SK-N-SH (cell line): ENCODE results near the gene PFKFB3. TPM values are rescaled to one million over a fixed set of nuclear protein-coding genes. Genes with fewer than 3 reads are reported as not detected.
A peak's percentile ranks its signal among the peaks of the same experiment; 100 is the strongest.

Source experiments
- CTCF ChIA-PET: fragments of 300-600, 350-600 bp; formaldehyde crosslinking; extraction: SDS; loops from one replicate; lab custom pipeline; 2021; lab: Yijun Ruan, JAX
- POLR2A ChIA-PET: fragments of 350-600 bp; sonication (Branson Sonifier 250); formaldehyde crosslinking; extraction: SDS; loops from one replicate; lab custom pipeline; 2020; ENCODE audit warnings: antibody characterized with exemption, inconsistent platforms; lab: Yijun Ruan, JAX
- DNase-seq: peaks from one replicate; pipeline ENCODE4 v3.0.0; 2012
- H2AFZ ChIP-seq: fragments of 200-600 bp; sonication (generic); 2 replicates; pipeline ENCODE4 v1.8.1; 2016; ENCODE audit warnings: antibody characterized with exemption, mild to moderate bottlenecking, low read depth
- H3F3A ChIP-seq: fragments of 200-600 bp; sonication (generic); replicated peaks from 2 replicates; pipeline ENCODE3; 2016; ENCODE audit warnings: antibody characterized with exemption, mild to moderate bottlenecking; ENCODE audit not compliant: insufficient read depth
- H3K27ac ChIP-seq, 2 experiments: fragments of 200-500 bp in 1 of 2; fragments of 200-600 bp in 1 of 2; sonication (Bioruptor generic) in 1 of 2; sonication (generic), shearing (Covaris generic) in 1 of 2; 2 replicates each; pipeline versions ENCODE4 v1.5.1 to v1.6.1; 2014 to 2016; ENCODE audit warnings: low read depth in 2 of 2, inconsistent platforms in 1 of 2, low read length in 1 of 2, mild to moderate bottlenecking in 1 of 2, mixed read lengths in 1 of 2
- H3K27me3 ChIP-seq: fragments of 200-600 bp; sonication (generic), shearing (Covaris generic); 2 replicates; pipeline ENCODE4 v1.6.1; 2016; ENCODE audit warnings: mixed run types; ENCODE audit not compliant: insufficient read depth
- H3K36me3 ChIP-seq, 2 experiments: fragments of 200-500 bp in 1 of 2; fragments of 200-600 bp in 1 of 2; sonication (Bioruptor generic) in 1 of 2; sonication (generic) in 1 of 2; replicated peaks in 1 of 2; 2 replicates each; pipeline versions ENCODE3 to v1.5.1; 2014 to 2016; ENCODE audit warnings: low read length in 1 of 2, mild to moderate bottlenecking in 1 of 2; ENCODE audit not compliant: insufficient read depth in 2 of 2, control insufficient read depth in 1 of 2
- H3K4me1 ChIP-seq, 2 experiments: fragments of 200-500 bp in 1 of 2; fragments of 200-600 bp in 1 of 2; sonication (Bioruptor generic) in 1 of 2; sonication (generic), shearing (Covaris generic) in 1 of 2; 2 replicates each; pipeline versions ENCODE4 v1.5.1 to v1.6.1; 2014 to 2016; ENCODE audit warnings: low read depth in 1 of 2, low read length in 1 of 2, mixed run types in 1 of 2; ENCODE audit not compliant: insufficient read depth in 2 of 2, control insufficient read depth in 1 of 2
- H3K4me2 ChIP-seq: fragments of 200-600 bp; sonication (generic), shearing (Covaris generic); 2 replicates; pipeline ENCODE4 v1.6.1; 2017; ENCODE audit warnings: mixed run types
- H3K4me3 ChIP-seq, 2 experiments: fragments of 200-500 bp in 1 of 2; fragments of 200-600 bp in 1 of 2; sonication (Bioruptor generic) in 1 of 2; sonication (generic), shearing (Covaris generic) in 1 of 2; 2 replicates each; pipeline versions ENCODE4 v1.5.1 to v1.8.1; 2014 to 2016; ENCODE audit warnings: low read depth in 2 of 2, inconsistent platforms in 1 of 2, low read length in 1 of 2, mild to moderate bottlenecking in 1 of 2, mixed read lengths in 1 of 2, moderate library complexity in 1 of 2
- H3K79me2 ChIP-seq: fragments of 200-600 bp; sonication (generic); 2 replicates; pipeline ENCODE4 v1.8.1; 2017; ENCODE audit warnings: mild to moderate bottlenecking; ENCODE audit not compliant: insufficient read depth
- H3K9ac ChIP-seq: fragments of 200-600 bp; sonication (generic); 2 replicates; pipeline ENCODE4 v1.6.1; 2017; ENCODE audit warnings: mixed run types
- H3K9me2 ChIP-seq: fragments of 200-600 bp; sonication (generic); 2 replicates; pipeline ENCODE4 v1.6.1; 2017; ENCODE audit warnings: mixed run types
- H3K9me3 ChIP-seq: fragments of 200-600 bp; sonication (generic); 2 replicates; pipeline ENCODE4 v1.6.1; 2017; ENCODE audit warnings: mixed run types, mild to moderate bottlenecking, moderate library complexity
- H4K20me1 ChIP-seq: fragments of 200-600 bp; sonication (generic); 2 replicates; pipeline ENCODE4 v1.6.1; 2017; ENCODE audit warnings: mild to moderate bottlenecking, mixed run types; ENCODE audit not compliant: insufficient read depth
- EP300 ChIP-seq, 2 experiments: IDR thresholded peaks; 2 replicates each; pipeline versions ENCODE4 v1.4.0 to v1.6.1; 2012; ENCODE audit warnings: borderline replicate concordance in 1 of 2, low read depth in 1 of 2, low read length in 1 of 2
- EZH2phosphoT487 ChIP-seq: fragments of 200-600 bp; sonication (generic); IDR thresholded peaks from 2 replicates; pipeline ENCODE4 v1.6.1; 2017; ENCODE audit warnings: low read depth, mixed run types, mild to moderate bottlenecking, antibody characterized with exemption, moderate library complexity, borderline replicate concordance
- FOSL2 ChIP-seq: IDR thresholded peaks from 2 replicates; pipeline ENCODE4 v1.4.0; 2012; ENCODE audit warnings: low read depth, mild to moderate bottlenecking, moderate library complexity, borderline replicate concordance
- FOXJ3 ChIP-seq: sonication (generic); formaldehyde crosslinking; IDR thresholded peaks from 2 replicates; pipeline ENCODE4 v1.5.1; 2020; ENCODE audit warnings: mild to moderate bottlenecking, missing genetic modification reagents
- GATA2 ChIP-seq: sonication (generic); formaldehyde crosslinking; IDR thresholded peaks from 2 replicates; pipeline ENCODE4 v1.5.0; 2020; ENCODE audit warnings: mild to moderate bottlenecking, missing genetic modification reagents
- MXI1 ChIP-seq: IDR thresholded peaks from 2 replicates; pipeline ENCODE4 v1.6.1; 2012; ENCODE audit warnings: mild to moderate bottlenecking, low read depth, low read length, improper control_type of control experiment
- NRF1 ChIP-seq: IDR thresholded peaks from 2 replicates; pipeline ENCODE4 v1.6.1; 2012; ENCODE audit warnings: low read depth, mild to moderate bottlenecking, low read length
- PBX3 ChIP-seq: IDR thresholded peaks from 2 replicates; pipeline ENCODE4; 2012
- POLR2AphosphoS5 ChIP-seq: IDR thresholded peaks from 2 replicates; pipeline ENCODE4 v1.6.1; 2012; ENCODE audit warnings: low read depth, low read length
- TCF12 ChIP-seq: IDR thresholded peaks from 2 replicates; pipeline ENCODE4 v1.4.0; 2012
- TEAD4 ChIP-seq: IDR thresholded peaks from 2 replicates; pipeline ENCODE4 v1.4.0; 2012; ENCODE audit warnings: mild to moderate bottlenecking, borderline replicate concordance; ENCODE audit not compliant: insufficient read depth
- WGBS: methylation state at CpG from one replicate; pipeline ENCODE4 v1.1.6; 2017; ENCODE audit warnings: low lambda C conversion rate; 5-methylcytosine and 5-hydroxymethylcytosine counted together
- polyA plus RNA-seq, 3 experiments: library from polyadenylated mRNA; depleted of rRNA; stranded (reverse); fragments of >200 nt; gene quantifications; 2 replicates each; pipeline ENCODE4 v1.2.3, GENCODE V29; 2012
- TF ChIP-seq, protein P1 (sequence below): fragments of 150-350 bp; IDR thresholded peaks from 2 replicates; pipeline ENCODE4 v1.6.1; 2016; ENCODE audit warnings: mild to moderate bottlenecking, low read depth, low read length
- TF ChIP-seq, protein P2 (sequence below): IDR thresholded peaks from 2 replicates; pipeline ENCODE4 v1.6.1; 2012; ENCODE audit warnings: mild to moderate bottlenecking, low read depth, low read length, moderate library complexity

PFKFB3 gene
- polyA plus RNA-seq, 1 of the 3 experiments (the other 2 are of a cell fraction) = 59.7 TPM

- Histone ChIP-seq H3K9me2 (no peaks in the 10 kb centered on the region), H3K27me3 (no peaks in the 10 kb centered on the region), H3K9me3 (no peaks in the 10 kb centered on the region), H3K36me3 (peaks cover 74 to 82% of the 10 kb centered on the region in 2 experiments), H2AFZ (no peak overlapping the region), H3K27ac (peak overlapping the region in 1 of 2 experiments; percentile 61; a peak in 2 of 4 replicates), H3K4me3 (no peak overlapping the region), H3K9ac (no peak overlapping the region), H3K79me2 (peaks cover 78% of the 10 kb centered on the region), H4K20me1 (peaks cover 34% of the 10 kb centered on the region; the same call in 1 of the 2 replicates), H3K4me1 (peaks cover 0 to 27% of the 10 kb centered on the region in 2 experiments; a peak in 3 of 4 replicates), H3F3A (peaks cover 28% of the 10 kb centered on the region), H3K4me2 (no peak overlapping the region; the same call in 1 of the 2 replicates)
- TF ChIP-seq MXI1 = no peak
- TF ChIP-seq FOXJ3 (CRISPR knock-in tag) = no peak
- TF ChIP-seq NRF1 = no peak
- TF ChIP-seq EP300 (IDR thresholded peaks at IDR 0.05; ENCODE audit: borderline replicate concordance in 1 of 2, low read depth in 1 of 2, low read length in 1 of 2) = no peak
- TF ChIP-seq PBX3 = no peak
- no peak for TF ChIP-seq POLR2AphosphoS5
- no peak for TF ChIP-seq FOSL2
- no peak for TF ChIP-seq GATA2 (CRISPR knock-in tag)
- TF ChIP-seq, protein P1, sequence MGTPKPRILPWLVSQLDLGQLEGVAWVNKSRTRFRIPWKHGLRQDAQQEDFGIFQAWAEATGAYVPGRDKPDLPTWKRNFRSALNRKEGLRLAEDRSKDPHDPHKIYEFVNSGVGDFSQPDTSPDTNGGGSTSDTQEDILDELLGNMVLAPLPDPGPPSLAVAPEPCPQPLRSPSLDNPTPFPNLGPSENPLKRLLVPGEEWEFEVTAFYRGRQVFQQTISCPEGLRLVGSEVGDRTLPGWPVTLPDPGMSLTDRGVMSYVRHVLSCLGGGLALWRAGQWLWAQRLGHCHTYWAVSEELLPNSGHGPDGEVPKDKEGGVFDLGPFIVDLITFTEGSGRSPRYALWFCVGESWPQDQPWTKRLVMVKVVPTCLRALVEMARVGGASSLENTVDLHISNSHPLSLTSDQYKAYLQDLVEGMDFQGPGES = no peak
- TF ChIP-seq, protein P2, sequence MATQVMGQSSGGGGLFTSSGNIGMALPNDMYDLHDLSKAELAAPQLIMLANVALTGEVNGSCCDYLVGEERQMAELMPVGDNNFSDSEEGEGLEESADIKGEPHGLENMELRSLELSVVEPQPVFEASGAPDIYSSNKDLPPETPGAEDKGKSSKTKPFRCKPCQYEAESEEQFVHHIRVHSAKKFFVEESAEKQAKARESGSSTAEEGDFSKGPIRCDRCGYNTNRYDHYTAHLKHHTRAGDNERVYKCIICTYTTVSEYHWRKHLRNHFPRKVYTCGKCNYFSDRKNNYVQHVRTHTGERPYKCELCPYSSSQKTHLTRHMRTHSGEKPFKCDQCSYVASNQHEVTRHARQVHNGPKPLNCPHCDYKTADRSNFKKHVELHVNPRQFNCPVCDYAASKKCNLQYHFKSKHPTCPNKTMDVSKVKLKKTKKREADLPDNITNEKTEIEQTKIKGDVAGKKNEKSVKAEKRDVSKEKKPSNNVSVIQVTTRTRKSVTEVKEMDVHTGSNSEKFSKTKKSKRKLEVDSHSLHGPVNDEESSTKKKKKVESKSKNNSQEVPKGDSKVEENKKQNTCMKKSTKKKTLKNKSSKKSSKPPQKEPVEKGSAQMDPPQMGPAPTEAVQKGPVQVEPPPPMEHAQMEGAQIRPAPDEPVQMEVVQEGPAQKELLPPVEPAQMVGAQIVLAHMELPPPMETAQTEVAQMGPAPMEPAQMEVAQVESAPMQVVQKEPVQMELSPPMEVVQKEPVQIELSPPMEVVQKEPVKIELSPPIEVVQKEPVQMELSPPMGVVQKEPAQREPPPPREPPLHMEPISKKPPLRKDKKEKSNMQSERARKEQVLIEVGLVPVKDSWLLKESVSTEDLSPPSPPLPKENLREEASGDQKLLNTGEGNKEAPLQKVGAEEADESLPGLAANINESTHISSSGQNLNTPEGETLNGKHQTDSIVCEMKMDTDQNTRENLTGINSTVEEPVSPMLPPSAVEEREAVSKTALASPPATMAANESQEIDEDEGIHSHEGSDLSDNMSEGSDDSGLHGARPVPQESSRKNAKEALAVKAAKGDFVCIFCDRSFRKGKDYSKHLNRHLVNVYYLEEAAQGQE = no peak
- TF ChIP-seq EZH2phosphoT487 = no peak
- TF ChIP-seq TEAD4 = no peak
- no peak for TF ChIP-seq TCF12
- 88% methylated on average over 9 of the region's 10 CpGs for WGBS
- ChIA-PET POLR2A (interaction anchor here (0.6 kb wide), 1 partner anchor 21 kb away, joined by 3 read pairs; no protein-coding TSS in a partner anchor), CTCF (interaction anchor here (1.2 to 3.1 kb wide), 2 partner anchors 17 to 182 kb away, joined by 5 to 10 read pairs; partner anchors contain the start of gene PFKFB3)
- no peak for DNase-seq
Measured at GRCh38 chr10:6219494-6219836, 16.7 kb downstream of the PFKFB3 start.
